Keratinocyte (primary cell): ENCODE data around the gene GSC2. TPM values are rescaled to one million over a fixed set of nuclear protein-coding genes. Genes with fewer than 3 reads are reported as not detected.

Experiments
- DNase-seq: peaks from one replicate; pipeline ENCODE4 v3.0.0-alpha.2; 2011; ENCODE audit warnings: low read depth, missing footprints, low spot score
- FAIRE-seq: peaks from 2 replicates; lab custom pipeline; 2011; peaks lifted over from hg19 to GRCh38; lab: Jason Lieb, UNC
- H2AFZ ChIP-seq: 2 replicates; pipeline ENCODE4 v1.6.0; 2012; ENCODE audit warnings: low read length, control low read depth, inconsistent platforms; ENCODE audit not compliant: control insufficient read depth
- H3K27ac ChIP-seq: 2 replicates; pipeline ENCODE4 v1.5.1; 2011; ENCODE audit warnings: low read length; ENCODE audit not compliant: control insufficient read depth, insufficient read depth
- H3K27me3 ChIP-seq: 3 replicates; pipeline ENCODE4 v1.6.0; 2011; ENCODE audit warnings: low read length; ENCODE audit not compliant: control insufficient read depth, insufficient read depth; ENCODE audit errors: extremely low read depth
- H3K36me3 ChIP-seq, 2 experiments: 2 replicates in 1 of 2; 3 replicates in 1 of 2; pipeline ENCODE4 v1.5.1; 2011; ENCODE audit warnings: low read length in 2 of 2, mild to moderate bottlenecking in 1 of 2; ENCODE audit not compliant: control insufficient read depth in 2 of 2, insufficient read depth in 2 of 2; ENCODE audit errors: extremely low read depth in 1 of 2
- H3K4me1 ChIP-seq: 3 replicates; pipeline ENCODE4 v1.5.1; 2011; ENCODE audit warnings: low read length; ENCODE audit not compliant: control insufficient read depth, insufficient read depth; ENCODE audit errors: extremely low read depth
- H3K4me2 ChIP-seq: 3 replicates; pipeline ENCODE4 v1.6.0; 2011; ENCODE audit warnings: low read depth, low read length; ENCODE audit not compliant: control insufficient read depth, insufficient read depth; ENCODE audit errors: extremely low read depth
- H3K4me3 ChIP-seq, 3 experiments: fragments of 200-600 bp in 1 of 3; sonication (generic) in 1 of 3; 2 replicates in 2 of 3; 3 replicates in 1 of 3; pipeline ENCODE4 v1.5.1; 2011 to 2016; ENCODE audit warnings: low read length in 3 of 3, mild to moderate bottlenecking in 3 of 3, control low read depth in 2 of 3, inconsistent platforms in 1 of 3, low read depth in 1 of 3, mixed read lengths in 1 of 3, mixed run types in 1 of 3, moderate library complexity in 1 of 3; ENCODE audit not compliant: control insufficient read depth in 2 of 3, insufficient read depth in 2 of 3; ENCODE audit errors: extremely low read depth in 1 of 3
- H3K79me2 ChIP-seq: 2 replicates; pipeline ENCODE4 v1.6.0; 2012; ENCODE audit warnings: low read length; ENCODE audit not compliant: control insufficient read depth, insufficient read depth
- H3K9ac ChIP-seq: 3 replicates; pipeline ENCODE4 v1.6.0; 2011; ENCODE audit warnings: low read length; ENCODE audit not compliant: control insufficient read depth, insufficient read depth; ENCODE audit errors: extremely low read depth
- H3K9me1 ChIP-seq: 3 replicates; pipeline ENCODE4 v1.6.0; 2011; ENCODE audit warnings: low read length; ENCODE audit not compliant: control insufficient read depth, insufficient read depth; ENCODE audit errors: extremely low read depth
- H3K9me3 ChIP-seq: 2 replicates; pipeline ENCODE4 v1.5.1; 2012; ENCODE audit warnings: low read depth, low read length; ENCODE audit not compliant: control insufficient read depth
- H4K20me1 ChIP-seq: 3 replicates; pipeline ENCODE4 v1.6.0; 2011; ENCODE audit warnings: low read length; ENCODE audit not compliant: control insufficient read depth, insufficient read depth; ENCODE audit errors: extremely low read depth
- CTCF ChIP-seq, 3 experiments: IDR thresholded peaks in 1 of 3; conservative IDR thresholded peaks in 1 of 3; optimal IDR thresholded peaks in 1 of 3; 2 replicates in 2 of 3; 3 replicates in 1 of 3; pipeline versions ENCODE3 to v1.5.1; 2011; ENCODE audit warnings: low read length in 3 of 3, mild to moderate bottlenecking in 3 of 3, moderate library complexity in 2 of 3, control low read depth in 1 of 3, inconsistent platforms in 1 of 3; ENCODE audit not compliant: insufficient read depth in 2 of 3; ENCODE audit errors: extremely low read depth in 1 of 3
- EZH2 ChIP-seq: IDR thresholded peaks from one replicate; pipeline ENCODE4 v1.6.1; 2012; ENCODE audit warnings: inconsistent platforms, mild to moderate bottlenecking, low read length, moderate library complexity
- dilution Hi-C: fragments of 300-500 bp; cut with MboI; formaldehyde crosslinking; loops from one replicate; pipeline ENCODE4 v1.7.0; 2020; ENCODE audit warnings: low sequenced_read_pairs; ENCODE audit not compliant: extremely low pct_ligation_motif_present
- polyA plus RNA-seq, 5 experiments: library from polyadenylated mRNA; depleted of rRNA in 3 of 5; stranded (reverse) in 3 of 5; stranded (forward) in 1 of 5; unstranded in 1 of 5; fragments of >200 nt; gene quantifications; 1 replicate in 1 of 5; 2 replicates in 3 of 5; 3 replicates in 1 of 5; pipeline versions ENCODE4 v1.2.1 to v1.2.3, GENCODE V29; 2011 to 2012; ENCODE audit warnings: missing spikeins in 2 of 5, low read depth in 1 of 5, low replicate concordance in 1 of 5

GSC2 gene
- polyA plus RNA-seq, 1 donor (not counting 4 experiments of a cell fraction or from before 2014, with no cell fraction given), result not detected

DNA sequence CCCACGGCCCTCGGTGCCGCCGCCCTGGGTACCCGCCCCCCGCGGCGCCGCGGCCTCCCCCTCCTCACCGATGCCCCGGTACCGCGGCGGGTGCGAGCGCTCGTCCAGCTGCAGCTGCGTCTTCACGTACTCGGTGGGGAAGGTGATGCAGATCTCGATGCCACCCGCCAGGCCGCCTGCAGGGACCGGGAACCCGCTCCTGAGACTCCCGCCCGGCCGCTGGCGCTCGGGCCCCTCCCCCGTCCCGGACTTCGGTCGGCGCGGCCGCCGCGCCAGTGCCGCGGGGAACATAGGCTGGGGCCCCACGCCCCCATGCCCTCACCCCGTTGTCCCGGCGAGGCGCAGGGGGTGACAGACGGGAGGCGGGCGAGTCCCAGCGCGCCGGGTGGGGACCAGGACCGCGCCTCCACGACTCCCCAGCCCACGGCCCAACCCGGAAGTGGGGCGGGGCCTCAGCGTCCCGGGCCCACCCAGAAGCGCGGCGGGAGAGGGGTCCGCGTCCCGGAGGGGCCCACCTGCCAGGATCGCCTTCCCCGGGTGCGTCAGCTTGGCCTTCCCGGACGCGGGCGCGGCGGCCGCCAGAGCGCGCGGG lies 28.1 kb upstream of the GSC2 start:
- DNase-seq, result peak; percentile 32
- H3K4me2 ChIP-seq, result peak overlapping the region; percentile 90
- TF ChIP-seq EZH2 (no peak), CTCF (optimal IDR thresholded peaks at IDR 0.05 in 1 of 3, IDR thresholded peaks at IDR 0.05 in 1 of 3, conservative IDR thresholded peaks at IDR 0.05 in 1 of 3; ENCODE audit: extremely low read depth in 1 of 3, insufficient read depth in 2 of 3, low read length in 3 of 3) (no peak)
- H3K4me1 ChIP-seq, result peaks cover 39% of the 10 kb centered on the region
- H3K79me2 ChIP-seq, result peaks cover 24% of the 10 kb centered on the region
- no peak for FAIRE-seq
- H4K20me1 ChIP-seq, result peaks cover 5% of the 10 kb centered on the region
- H3K36me3 ChIP-seq, result peaks cover 7 to 16% of the 10 kb centered on the region in 2 experiments
- peak overlapping the region; percentile 58 for H3K27ac ChIP-seq
- no peaks in the 10 kb centered on the region for H3K9me3 ChIP-seq
- H3K4me3 ChIP-seq, result peak overlapping the region; percentile 66 to 74 (median 72)
- H2AFZ ChIP-seq, result peak overlapping the region; percentile 26
- peak overlapping the region; percentile 75 for H3K9ac ChIP-seq
- no peaks in the 10 kb centered on the region for H3K27me3 ChIP-seq
- dilution Hi-C loops, result no loop called here
- H3K9me1 ChIP-seq, result peaks cover 4% of the 10 kb centered on the region

- H3K9me3 ChIP-seq, result no peaks in the 10 kb centered on the region
- H4K20me1 ChIP-seq, result peaks cover 6% of the 10 kb centered on the region
- H3K27ac ChIP-seq, result peak overlapping the region; percentile 58
- peaks cover 32% of the 10 kb centered on the region for H3K79me2 ChIP-seq
- peaks cover 47% of the 10 kb centered on the region for H3K4me1 ChIP-seq
- DNase-seq, result no peak
- peak overlapping the region; percentile 90 for H3K4me2 ChIP-seq
- no peak overlapping the region for H2AFZ ChIP-seq
- H3K36me3 ChIP-seq, result peaks cover 5 to 18% of the 10 kb centered on the region in 2 experiments
- TF ChIP-seq EZH2 (no peak), CTCF (optimal IDR thresholded peaks at IDR 0.05 in 1 of 3, IDR thresholded peaks at IDR 0.05 in 1 of 3, conservative IDR thresholded peaks at IDR 0.05 in 1 of 3; ENCODE audit: extremely low read depth in 1 of 3, insufficient read depth in 2 of 3, low read length in 3 of 3) (no peak)
- dilution Hi-C loops, result no loop called here
- H3K4me3 ChIP-seq, result peak overlapping the region; percentile 66 to 74 (median 72)
- no peak for FAIRE-seq
- peaks cover 8% of the 10 kb centered on the region for H3K9me1 ChIP-seq
- no peaks in the 10 kb centered on the region for H3K27me3 ChIP-seq
- H3K9ac ChIP-seq, result peak overlapping the region; percentile 75
Measured at GRCh38 chr22:19177164-19178064, 27.3 kb upstream of the GSC2 start.
